HG02623 (cell line): Measurements from ENCODE around the gene UQCC5.

Experiments used
- ATAC-seq: cut with Tn5 transposase; IDR thresholded peaks from one replicate; pipeline ENCODE4 v1.9.1; 2021; ENCODE audit warnings: moderate library complexity; ENCODE audit not compliant: unreplicated experiment

UQCC5 gene

DNA sequence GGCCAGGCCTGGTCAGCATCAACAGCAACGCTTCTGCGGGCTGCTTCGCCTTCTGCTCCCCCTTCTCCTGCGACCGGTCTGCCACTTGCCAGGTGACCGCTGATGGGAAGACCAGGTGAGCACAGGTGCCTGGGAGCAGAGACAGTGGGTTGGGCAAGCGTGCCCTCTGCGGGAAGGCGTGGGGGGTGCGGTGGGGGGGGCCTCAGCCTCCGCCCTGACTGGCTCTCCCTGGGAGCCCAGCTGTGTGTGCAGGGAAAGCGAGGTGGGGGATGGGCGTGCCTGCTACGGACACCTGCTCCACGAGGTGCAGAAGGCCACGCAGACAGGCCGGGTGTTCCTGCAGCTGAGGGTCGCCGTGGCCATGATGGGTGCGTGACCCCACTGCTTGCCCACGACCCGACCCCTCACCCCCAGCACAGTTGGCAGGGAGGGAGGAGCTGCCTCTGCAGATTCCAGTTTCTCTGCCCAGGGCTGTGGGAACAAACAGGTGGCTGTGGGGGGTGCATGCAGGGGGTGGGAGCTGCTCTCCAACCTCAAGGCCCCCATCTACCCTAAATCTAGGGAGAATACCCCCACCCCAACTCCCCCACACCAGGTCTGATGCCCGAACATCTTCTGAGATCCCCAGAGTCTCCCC, 32.5 kb upstream of the UQCC5 start:
- no peak for ATAC-seq

DNA sequence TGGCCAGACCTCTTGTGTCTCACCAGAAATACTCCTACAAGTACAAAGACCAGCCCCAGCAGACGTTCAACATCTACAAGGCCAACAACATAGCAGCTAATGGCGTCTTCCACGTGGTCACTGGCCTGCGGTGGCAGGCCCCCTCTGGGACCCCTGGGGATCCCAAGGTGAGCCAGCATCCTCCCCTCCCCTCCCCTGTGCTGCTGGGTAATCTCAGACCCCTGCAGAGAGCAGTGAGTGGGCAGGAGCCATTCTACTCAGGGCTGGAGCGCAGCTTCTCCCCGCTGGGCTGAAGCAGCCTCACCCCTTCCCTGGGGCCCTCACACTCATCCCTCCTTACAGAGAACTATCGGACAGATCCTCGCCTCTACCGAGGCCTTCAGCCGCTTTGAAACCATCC, 31.4 kb upstream of the UQCC5 start:
- ATAC-seq, result no peak

DNA sequence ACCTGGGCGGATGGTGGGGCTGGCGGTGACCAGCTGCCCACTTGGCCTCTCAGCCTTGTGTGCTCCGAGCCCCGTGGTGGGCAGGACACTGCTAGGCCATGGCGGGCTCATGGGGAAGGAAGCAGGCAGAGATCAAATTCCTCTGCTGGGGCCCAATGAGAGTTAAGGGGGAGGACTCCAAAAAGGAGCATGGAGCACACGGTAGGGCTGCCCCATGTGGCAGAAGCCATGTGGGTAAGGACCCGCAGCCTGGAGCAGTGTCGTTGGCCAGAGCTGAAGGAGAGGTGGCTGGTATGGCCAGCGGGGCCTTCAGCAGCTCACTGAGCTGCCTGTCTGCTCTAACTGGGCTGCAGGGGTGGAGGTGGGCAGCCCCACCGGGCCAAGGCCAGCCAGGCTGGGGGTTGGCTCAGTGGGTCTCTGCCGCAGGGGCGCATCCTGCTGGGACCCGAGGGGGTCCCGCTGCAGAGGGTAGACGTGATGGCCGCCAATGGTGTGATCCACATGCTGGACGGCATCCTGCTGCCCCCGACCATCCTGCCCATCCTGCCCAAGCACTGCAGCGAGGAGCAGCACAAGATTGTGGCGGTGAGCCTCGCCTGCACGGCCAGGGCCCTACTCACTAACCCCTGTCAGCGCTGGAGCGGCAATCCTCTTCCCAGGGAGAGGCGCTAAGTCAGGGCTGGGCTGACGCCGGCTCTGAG, 30.0 kb upstream of the UQCC5 start:
- no peak for ATAC-seq

DNA sequence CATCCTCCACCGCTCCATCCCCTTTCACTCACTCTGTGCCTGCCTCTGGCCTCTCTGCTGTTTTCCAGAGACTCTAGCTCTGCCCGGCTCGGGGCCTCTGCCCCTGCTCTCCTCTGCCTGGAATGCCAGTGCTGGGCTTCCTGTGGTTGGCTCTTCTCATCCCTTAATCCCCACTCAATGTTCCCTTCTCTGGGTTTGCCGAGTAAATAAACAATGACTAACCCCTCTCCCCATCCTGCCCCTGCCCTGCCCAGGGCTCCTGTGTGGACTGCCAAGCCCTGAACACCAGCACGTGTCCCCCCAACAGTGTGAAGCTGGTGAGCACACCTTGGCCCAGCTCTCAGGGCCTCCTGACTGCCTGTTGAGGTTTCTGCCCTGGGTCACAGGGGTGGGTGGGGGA, 29.0 kb upstream of the UQCC5 start:
- no peak for ATAC-seq

DNA sequence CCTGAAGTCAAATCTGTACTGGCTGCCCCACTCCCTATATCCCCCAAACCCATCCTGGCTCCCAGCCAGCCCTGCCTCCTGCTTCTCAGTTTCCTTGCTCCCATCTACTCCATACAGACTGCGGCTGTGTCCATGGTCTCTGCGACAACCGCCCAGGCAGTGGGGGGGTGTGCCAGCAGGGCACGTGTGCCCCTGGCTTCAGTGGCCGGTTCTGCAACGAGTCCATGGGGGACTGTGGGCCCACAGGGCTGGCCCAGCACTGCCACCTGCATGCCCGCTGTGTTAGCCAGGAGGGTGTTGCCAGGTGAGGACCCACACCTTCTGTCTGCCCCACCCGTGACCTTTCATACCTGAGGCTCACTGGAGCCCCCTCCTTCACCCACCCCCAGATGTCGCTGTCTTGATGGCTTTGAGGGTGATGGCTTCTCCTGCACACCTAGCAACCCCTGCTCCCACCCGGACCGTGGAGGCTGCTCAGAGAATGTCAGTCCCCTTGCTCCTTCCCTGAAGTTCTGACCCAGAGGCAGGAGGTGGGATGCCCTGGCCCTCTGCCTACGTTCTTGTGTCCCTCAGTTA, 26.6 kb upstream of the UQCC5 start:
- no peak for ATAC-seq

DNA sequence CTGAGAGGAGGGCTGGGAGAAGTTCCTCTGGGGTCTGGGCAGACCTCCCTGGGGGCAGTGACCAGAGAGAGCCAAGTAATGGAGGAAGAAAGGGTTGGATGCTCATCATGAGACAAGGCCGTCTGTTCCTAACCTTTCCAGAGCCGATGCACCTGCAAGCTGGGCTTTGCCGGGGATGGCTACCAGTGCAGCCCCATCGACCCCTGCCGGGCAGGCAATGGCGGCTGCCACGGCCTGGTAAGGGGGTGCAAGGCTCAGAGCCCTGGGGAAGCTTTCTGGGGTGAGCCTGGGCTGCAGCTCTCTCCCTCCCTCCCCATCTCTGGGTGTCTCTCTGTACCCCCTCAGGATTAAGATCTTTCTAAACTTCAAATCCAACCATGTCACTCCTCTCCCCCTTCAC, 24.9 kb upstream of the UQCC5 start:
- no peak for ATAC-seq

DNA sequence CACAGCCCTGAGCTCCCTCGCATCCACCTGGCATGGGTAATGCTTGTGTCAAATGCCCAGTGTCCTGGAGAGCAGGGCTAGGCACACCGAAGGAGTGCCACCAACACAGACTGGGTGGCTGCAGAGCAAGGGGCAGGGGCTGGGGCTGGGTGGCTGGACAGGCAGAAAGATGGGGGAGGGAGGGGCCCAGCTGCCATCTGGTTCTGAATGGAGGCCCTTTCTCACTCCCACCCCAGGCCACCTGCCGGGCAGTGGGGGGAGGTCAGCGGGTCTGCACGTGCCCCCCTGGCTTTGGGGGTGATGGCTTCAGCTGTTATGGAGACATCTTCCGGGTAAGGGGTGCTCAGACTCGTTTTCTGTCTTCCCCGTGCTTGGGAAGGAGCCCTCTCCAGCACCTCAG, 24.3 kb upstream of the UQCC5 start:
- no peak for ATAC-seq

DNA sequence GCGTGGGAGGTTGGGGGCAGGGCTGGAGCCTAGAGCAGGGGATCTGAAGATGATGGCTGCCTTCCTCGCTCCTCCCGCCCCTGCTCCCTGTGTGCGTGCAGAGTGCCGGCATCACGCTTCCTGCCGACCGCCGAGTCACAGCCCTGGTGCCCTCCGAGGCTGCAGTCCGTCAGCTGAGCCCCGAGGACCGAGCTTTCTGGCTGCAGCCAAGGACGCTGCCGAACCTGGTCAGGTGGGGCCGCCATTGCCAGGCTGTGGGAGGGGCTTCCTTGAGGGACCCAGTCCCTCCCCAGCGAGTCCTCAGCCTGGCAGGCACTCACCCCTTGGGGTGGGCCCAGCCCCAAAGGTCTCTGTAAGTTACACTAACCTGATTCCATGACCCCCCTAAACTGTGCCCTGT, 23.7 kb upstream of the UQCC5 start:
- no peak for ATAC-seq

DNA sequence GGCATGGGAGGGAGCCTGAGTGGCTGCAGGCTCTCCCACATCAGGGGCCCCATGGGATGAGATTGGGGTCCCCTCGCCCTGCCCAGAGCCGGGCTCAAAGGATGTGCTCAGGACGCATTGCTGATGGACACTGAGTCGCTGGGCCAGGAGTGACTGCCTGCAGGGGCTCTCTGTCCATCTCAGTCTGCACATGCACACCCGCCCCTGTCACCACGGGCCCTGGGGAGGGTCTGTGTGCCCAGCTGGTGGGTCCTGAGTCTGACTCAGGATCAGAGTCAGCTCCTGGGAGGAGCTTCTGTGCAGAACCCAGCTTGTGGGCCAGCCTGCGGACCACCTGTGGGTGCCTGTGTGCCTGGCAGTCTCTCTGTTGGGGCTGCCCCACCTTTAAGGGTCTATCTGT, 23.1 kb upstream of the UQCC5 start:
- ATAC-seq, result no peak

DNA sequence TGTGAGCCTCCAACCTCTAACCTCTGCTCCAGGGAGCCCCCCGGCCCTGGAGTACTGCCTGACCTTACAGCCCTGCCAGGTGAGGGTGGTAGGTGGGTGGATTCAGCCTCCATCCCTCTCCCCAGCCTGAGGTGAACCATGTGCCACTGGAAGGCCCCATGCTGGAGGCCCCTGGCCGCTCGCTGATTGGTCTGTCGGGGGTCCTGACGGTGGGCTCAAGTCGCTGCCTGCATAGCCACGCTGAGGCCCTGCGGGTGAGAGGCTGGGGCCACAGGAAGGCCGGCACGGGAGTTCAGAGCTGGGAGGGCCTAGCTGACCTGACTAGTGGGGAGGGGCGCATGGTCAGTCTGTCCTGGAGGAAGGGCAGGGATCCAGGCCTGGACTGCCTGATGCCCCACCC, 21.8 kb upstream of the UQCC5 start:
- ATAC-seq, result no peak

DNA sequence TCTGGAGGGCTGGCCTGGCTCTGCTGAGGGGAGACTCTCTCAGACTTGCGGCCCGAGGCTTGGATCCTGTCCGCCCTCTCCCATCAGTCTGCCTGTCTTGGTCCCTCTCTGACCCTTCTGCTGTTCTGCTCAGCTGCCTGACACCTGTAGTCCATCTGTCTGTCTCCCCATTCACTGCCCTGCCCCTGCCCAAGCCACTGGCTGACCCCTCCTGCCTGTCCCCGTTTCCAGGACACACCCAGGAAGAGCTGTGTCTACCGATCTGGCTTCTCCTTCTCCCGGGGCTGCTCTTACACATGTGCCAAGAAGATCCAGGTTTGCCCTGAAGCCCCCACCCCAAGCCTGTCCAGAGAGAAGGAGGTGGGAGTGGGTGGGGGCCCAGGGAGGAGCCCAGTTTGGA, 21.2 kb upstream of the UQCC5 start:
- no peak for ATAC-seq

DNA sequence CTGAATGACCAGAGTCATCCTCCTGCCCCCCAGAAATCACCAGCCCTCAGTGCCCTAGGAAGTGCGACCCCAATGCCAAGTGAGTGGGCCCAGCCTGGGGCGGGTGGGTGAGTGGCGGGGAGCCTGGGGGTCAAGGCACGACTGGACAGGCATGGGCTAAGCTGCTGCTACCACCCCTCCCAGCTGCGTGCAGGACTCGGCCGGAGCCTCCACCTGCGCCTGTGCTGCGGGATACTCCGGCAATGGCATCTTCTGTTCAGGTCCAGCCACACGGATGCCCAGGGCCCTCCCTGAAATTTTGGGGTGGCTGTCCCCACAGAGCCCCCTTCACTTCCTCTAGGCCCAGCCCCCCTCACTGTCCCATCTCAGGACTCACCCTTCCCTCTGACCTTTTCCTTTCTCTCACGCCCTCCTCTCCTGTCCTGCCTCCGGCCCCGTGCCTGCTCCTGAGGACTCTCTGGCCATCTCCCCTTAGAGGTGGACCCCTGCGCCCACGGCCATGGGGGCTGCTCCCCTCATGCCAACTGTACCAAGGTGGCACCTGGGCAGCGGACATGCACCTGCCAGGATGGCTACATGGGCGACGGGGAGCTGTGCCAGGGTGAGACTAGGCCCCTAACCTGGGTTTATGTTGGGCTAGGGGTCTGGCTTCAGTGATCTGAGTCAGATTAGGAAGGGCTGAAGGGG, 19.8 kb upstream of the UQCC5 start:
- ATAC-seq, result no peak

DNA sequence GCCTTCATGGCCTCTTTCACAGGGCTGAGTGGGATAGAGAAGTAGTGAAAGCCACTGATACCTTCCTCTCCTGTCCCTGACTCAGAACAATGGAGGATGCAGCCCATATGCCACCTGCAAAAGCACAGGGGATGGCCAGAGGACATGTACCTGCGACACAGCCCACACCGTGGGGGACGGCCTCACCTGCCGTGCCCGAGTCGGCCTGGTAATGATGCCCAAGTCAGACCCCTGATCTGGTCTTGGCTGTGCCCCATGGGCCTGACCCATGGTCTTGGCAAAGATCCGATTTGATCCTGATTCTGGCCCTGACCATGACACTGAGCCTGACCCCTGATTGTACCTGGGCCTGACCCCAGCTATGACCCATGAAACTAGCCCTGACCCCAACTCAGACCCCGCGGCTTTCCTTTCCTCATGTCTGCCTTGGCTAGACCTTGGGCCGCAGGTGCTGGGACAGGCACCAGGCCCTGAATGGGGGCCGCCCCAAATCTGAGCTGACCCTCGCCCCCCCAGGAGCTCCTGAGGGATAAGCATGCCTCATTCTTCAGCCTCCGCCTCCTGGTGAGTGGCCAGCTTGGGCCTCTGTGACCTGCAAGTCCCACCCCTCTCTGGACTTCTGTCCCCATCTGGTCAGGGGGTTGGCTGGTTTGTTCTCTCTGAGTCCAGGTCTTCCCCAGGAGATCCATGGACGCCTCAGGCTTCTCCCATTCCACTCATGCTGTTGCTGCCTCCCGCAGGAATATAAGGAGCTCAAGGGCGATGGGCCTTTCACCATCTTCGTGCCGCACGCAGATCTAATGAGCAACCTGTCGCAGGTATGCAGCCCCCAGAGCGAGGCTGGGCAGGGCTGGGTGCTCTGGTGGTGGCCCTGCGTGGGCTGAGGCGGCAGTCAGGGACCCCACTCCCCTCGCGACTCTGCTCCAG, 18.3 kb upstream of the UQCC5 start:
- no peak for ATAC-seq

DNA sequence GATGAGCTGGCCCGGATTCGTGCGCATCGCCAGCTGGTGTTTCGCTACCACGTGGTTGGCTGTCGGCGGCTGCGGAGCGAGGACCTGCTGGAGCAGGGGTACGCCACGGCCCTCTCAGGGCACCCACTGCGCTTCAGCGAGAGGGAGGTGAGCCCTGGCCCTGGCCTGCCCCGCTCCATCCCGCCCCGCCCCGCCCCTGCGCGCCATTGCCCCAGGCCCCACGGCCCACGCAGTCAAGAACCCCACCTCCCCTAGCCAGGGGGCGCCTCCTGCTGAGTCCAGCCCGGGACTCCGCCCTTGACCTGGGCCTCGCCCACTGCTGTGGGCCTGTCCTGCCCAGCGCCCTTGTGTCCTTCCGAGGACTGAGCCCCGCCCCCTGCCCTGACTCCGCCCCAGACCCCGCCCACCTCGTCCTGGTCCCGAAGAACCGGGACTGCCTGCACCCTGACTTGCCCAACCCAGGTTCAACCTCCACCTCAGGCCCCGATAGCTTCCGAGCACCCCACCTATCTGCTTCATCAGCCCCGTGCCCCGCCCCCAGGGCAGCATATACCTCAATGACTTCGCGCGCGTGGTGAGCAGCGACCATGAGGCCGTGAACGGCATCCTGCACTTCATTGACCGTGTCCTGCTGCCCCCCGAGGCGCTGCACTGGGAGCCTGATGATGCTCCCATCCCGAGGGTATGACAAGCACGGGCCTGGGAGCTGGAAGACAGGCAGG, 17.5 kb upstream of the UQCC5 start:
- no peak for ATAC-seq

DNA sequence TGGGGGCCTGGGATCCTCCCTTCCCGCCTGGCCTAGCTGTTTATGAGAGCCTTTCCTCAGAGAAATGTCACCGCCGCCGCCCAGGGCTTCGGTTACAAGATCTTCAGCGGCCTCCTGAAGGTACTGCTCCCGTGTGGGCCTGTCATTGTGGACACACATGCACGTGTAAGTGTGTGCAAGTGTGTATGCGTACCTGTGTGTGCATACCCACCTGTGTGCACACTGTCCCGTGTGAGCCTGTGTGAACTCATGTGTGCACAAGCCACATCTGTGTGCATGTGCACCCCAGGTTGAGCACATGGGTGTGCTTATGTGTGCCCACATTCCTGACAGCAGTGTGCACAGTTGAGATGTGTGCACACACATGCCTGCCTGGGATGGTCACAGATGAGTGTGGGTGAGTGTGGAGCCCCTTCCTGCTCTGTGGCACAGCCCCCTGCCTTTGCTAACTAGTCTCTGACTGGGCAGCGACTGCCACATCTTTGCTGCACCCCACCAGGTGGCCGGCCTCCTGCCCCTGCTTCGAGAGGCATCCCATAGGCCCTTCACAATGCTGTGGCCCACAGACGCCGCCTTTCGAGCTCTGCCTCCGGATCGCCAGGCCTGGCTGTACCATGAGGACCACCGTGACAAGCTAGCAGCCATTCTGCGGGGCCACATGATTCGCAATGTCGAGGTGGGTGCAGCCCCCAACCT, 16.8 kb upstream of the UQCC5 start:
- ATAC-seq, result no peak

DNA sequence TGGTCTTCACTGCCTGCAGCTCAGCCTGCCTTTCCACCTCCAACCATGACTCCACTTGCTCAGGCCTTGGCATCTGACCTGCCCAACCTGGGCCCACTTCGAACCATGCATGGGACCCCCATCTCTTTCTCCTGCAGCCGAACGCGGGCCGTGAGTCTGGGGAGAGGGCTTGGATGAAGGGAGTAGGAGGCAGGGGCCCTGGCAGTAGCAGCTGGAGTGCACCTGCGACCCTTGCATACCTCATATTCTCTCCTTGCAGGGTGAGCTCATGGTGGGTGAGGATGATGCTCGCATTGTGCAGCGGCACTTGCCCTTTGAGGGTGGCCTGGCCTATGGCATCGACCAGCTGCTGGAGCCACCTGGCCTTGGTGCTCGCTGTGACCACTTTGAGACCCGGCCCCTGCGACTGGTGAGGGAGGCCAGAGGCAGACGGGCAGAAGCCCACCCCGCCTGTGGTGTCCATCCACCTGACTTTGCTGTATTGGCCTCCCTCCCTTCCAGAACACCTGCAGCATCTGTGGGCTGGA, 16.2 kb upstream of the UQCC5 start:
- no peak for ATAC-seq

DNA sequence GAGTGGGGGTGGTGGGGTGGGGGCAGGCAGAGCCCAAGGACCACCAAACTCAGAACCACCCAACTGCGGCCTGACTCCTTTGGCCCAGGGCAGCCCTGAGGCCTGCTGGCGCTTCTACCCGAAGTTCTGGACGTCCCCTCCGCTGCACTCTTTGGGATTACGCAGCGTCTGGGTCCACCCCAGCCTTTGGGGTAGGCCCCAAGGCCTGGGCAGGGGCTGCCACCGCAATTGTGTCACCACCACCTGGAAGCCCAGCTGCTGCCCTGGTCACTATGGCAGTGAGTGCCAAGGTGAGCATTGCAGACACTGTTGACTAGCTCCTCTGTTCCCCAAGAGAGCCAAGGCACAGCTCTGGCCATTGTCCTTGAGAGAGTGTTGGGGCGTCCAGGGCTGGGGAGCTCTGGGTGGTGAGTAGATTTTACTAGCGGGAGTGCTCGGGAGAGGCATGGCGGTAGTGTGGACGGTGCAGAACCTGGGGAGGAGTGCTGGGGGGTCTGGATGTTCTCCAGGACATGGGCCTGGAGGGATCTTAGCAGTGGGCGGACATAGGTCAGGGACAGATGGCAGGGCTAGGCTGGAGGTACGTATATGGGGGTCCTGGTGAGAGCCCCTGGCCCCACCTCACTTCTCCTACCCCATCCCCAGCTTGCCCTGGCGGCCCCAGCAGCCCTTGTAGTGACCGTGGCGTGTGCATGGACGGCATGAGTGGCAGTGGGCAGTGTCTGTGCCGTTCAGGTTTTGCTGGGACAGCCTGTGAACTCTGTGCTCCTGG, 15.5 kb upstream of the UQCC5 start:
- ATAC-seq, result no peak

DNA sequence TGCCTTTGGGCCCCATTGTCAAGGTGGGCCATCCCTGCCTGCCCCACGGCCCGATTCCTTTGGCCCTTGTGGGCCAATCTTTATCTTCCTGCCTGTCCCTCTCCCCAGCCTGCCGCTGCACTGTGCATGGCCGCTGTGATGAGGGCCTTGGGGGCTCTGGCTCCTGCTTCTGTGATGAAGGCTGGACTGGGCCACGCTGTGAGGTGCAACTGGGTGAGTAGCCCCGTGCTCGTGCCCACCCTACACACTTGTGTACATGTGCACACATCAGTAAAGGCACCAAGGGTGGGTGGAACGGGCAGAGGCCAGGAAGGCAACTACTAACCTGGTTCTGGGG, 14.9 kb upstream of the UQCC5 start:
- no peak for ATAC-seq
